ENCODE results near the gene SIN3A.
A peak's percentile ranks its signal among the peaks of the same experiment; 100 is the strongest.
"Not testable (repeated sequence)": the region's sequence is repeated elsewhere in the genome, so short reads cannot be mapped to it uniquely, and the experiment has no call there.

SIN3A gene

DNA sequence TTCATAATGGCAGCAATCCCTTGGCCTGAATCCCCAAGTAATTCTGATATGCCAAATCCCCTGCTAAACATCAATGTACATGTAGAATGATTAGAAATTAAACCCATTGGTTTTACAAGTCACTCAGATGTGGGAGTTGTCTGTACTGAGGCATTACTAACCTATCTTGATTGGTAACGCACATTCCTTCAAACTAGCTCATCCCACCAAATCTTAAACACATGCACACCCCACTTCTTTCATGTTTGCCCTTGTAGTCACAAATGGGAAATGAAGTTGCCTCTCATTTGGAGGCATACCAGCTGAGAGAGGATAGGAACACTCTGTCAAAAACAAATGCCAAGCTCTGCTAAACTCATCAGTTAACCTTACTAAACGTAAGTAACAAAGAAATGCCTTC lies 54.0 kb downstream of the SIN3A start:
- Histone ChIP-seq H3K4me3 (ENCODE audit: insufficient read depth in 1 of 2, low read depth in 1 of 2, low read length in 2 of 2) (no peak overlapping the region), H3K4me1 (ENCODE audit: control insufficient read depth, insufficient read depth, low read depth, low read length) (no peaks in the 10 kb centered on the region), H3K4me2 (ENCODE audit: low read length, poor library complexity, severe bottlenecking) (no peak overlapping the region), H2BK5ac (ENCODE audit: low read depth, low read length, poor library complexity, severe bottlenecking) (no peak overlapping the region), H3K9me3 (ENCODE audit: control insufficient read depth, low read length) (no peaks in the 10 kb centered on the region), H2AFZ (ENCODE audit: low read depth, low read length) (no peak overlapping the region), H2BK15ac (ENCODE audit: low read depth, poor library complexity, severe bottlenecking) (no peak overlapping the region), H3K14ac (ENCODE audit: low read length in 2 of 2) (no peak overlapping the region), H2AK5ac (ENCODE audit: low read length, severe bottlenecking) (no peak overlapping the region), H4K8ac (ENCODE audit: low read length) (no peak overlapping the region), H2BK12ac (ENCODE audit: low read length in 2 of 2) (no peak overlapping the region), H3K27me3 (ENCODE audit: control insufficient read depth in 1 of 2, insufficient read depth in 1 of 2, low read length in 2 of 2) (no peaks in the 10 kb centered on the region), H3K27ac (ENCODE audit: low read length, poor library complexity, severe bottlenecking) (no peak overlapping the region), H3K18ac (ENCODE audit: low read depth in 1 of 2, low read length in 2 of 2) (no peak overlapping the region), H3K9ac (ENCODE audit: low read length) (no peak overlapping the region), H3K4ac (ENCODE audit: low read depth in 1 of 2, low read length in 2 of 2) (no peak overlapping the region), H2BK120ac (ENCODE audit: low read depth, low read length) (no peak overlapping the region), H3K23ac (ENCODE audit: low read length in 2 of 2) (no peak overlapping the region), H3K79me1 (replicated peaks; ENCODE audit: low read length, poor library complexity, severe bottlenecking) (peaks cover 31% of the 10 kb centered on the region), H4K91ac (ENCODE audit: low read length) (no peak overlapping the region), H3K36me3 (ENCODE audit: control insufficient read depth in 1 of 2, insufficient read depth in 2 of 2, low read depth in 1 of 2, low read length in 2 of 2) (peaks cover 41 to 92% of the 10 kb centered on the region in 2 experiments)
- no peak for DNase-seq
- 100% methylated on average over 2 of the region's 2 CpGs for WGBS

DNA sequence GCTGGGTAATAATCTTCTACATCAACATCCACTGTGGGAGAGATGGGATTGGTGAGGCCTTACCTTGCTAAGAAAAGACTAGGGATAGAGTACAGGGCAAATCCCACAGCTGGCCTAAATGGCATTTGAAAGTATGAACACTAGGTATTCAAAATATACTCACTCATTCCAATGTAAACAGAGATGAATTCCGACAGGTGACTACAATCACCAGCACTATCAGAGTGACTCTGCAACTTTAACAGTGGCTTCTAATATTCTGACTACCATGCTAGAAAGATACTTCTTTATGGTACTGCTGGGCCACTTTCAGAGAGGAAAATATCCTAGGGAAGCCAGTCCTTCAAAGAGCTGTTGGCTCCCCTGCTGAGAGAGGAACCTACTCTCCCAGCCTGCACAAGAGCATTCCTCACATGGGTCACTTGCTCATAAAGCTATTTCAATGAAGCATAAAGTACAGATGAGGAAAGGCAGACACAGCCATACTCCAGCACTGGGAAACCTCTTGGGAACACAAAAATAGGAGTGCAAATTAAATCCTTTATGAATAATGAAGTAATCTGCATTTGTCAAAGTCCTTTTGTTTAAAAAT lies 61.6 kb downstream of the SIN3A start:
- Histone ChIP-seq H2BK120ac (ENCODE audit: low read depth, low read length) (no peak overlapping the region), H2AK5ac (ENCODE audit: low read length, severe bottlenecking) (no peak overlapping the region), H3K18ac (ENCODE audit: low read depth in 1 of 2, low read length in 2 of 2) (no peak overlapping the region), H3K4me3 (ENCODE audit: insufficient read depth in 1 of 2, low read depth in 1 of 2, low read length in 2 of 2) (no peak overlapping the region), H3K36me3 (ENCODE audit: control insufficient read depth in 1 of 2, insufficient read depth in 2 of 2, low read depth in 1 of 2, low read length in 2 of 2) (peaks cover 50 to 98% of the 10 kb centered on the region in 2 experiments), H2AFZ (ENCODE audit: low read depth, low read length) (no peak overlapping the region), H2BK5ac (ENCODE audit: low read depth, low read length, poor library complexity, severe bottlenecking) (no peak overlapping the region), H3K23ac (ENCODE audit: low read length in 2 of 2) (no peak overlapping the region), H4K8ac (ENCODE audit: low read length) (no peak overlapping the region), H4K91ac (ENCODE audit: low read length) (no peak overlapping the region), H3K27ac (ENCODE audit: low read length, poor library complexity, severe bottlenecking) (peak overlapping the region; percentile 53), H3K4me2 (ENCODE audit: low read length, poor library complexity, severe bottlenecking) (no peak overlapping the region), H3K14ac (ENCODE audit: low read length in 2 of 2) (no peak overlapping the region), H2BK12ac (ENCODE audit: low read length in 2 of 2) (no peak overlapping the region), H3K9ac (ENCODE audit: low read length) (no peak overlapping the region), H3K4me1 (ENCODE audit: control insufficient read depth, insufficient read depth, low read depth, low read length) (peaks cover 5% of the 10 kb centered on the region), H2BK15ac (ENCODE audit: low read depth, poor library complexity, severe bottlenecking) (no peak overlapping the region), H3K4ac (ENCODE audit: low read depth in 1 of 2, low read length in 2 of 2) (no peak overlapping the region), H3K27me3 (ENCODE audit: control insufficient read depth in 1 of 2, insufficient read depth in 1 of 2, low read length in 2 of 2) (no peaks in the 10 kb centered on the region), H3K79me1 (replicated peaks; ENCODE audit: low read length, poor library complexity, severe bottlenecking) (peaks cover 39% of the 10 kb centered on the region), H3K9me3 (ENCODE audit: control insufficient read depth, low read length) (no peaks in the 10 kb centered on the region)
- WGBS, result 80% methylated on average over 1 of the region's 1 CpG
- no peak for DNase-seq

DNA sequence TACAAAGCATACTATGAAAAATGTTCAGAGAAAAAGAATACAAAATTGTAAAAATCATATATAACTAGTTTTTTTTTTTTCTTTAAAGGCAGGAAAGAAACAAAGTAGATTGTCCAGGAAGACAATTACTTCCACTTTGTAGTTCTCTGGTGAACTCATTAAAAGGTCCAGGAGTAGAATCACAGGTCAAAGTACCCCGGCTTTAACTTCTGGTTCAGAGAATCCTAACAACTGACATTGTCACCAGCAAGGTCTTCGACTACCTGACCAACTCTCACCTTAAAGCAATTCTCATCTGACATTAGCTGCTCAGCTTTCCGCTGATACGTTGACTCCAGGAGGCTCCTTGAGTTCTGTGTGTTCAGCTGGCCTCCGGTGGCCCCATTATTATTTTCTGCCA lies 67.5 kb downstream of the SIN3A start:
- H3K18ac ChIP-seq (ENCODE audit: low read depth in 1 of 2, low read length in 2 of 2); H3K4me3 ChIP-seq (ENCODE audit: insufficient read depth in 1 of 2, low read depth in 1 of 2, low read length in 2 of 2); H3K4me2 ChIP-seq (ENCODE audit: low read length, poor library complexity, severe bottlenecking); H3K9me3 ChIP-seq (ENCODE audit: control insufficient read depth, low read length); H2BK15ac ChIP-seq (ENCODE audit: low read depth, poor library complexity, severe bottlenecking); H3K4me1 ChIP-seq (ENCODE audit: control insufficient read depth, insufficient read depth, low read depth, low read length); H2BK5ac ChIP-seq (ENCODE audit: low read depth, low read length, poor library complexity, severe bottlenecking); H3K14ac ChIP-seq (ENCODE audit: low read length in 2 of 2); H2BK120ac ChIP-seq (ENCODE audit: low read depth, low read length); H4K8ac ChIP-seq (ENCODE audit: low read length); H2BK12ac ChIP-seq (ENCODE audit: low read length in 2 of 2); H3K27me3 ChIP-seq (ENCODE audit: control insufficient read depth in 1 of 2, insufficient read depth in 1 of 2, low read length in 2 of 2); H3K23ac ChIP-seq (ENCODE audit: low read length in 2 of 2); H2AFZ ChIP-seq (ENCODE audit: low read depth, low read length); H2AK5ac ChIP-seq (ENCODE audit: low read length, severe bottlenecking); H3K4ac ChIP-seq (ENCODE audit: low read depth in 1 of 2, low read length in 2 of 2); H3K27ac ChIP-seq (ENCODE audit: low read length, poor library complexity, severe bottlenecking); H4K91ac ChIP-seq (ENCODE audit: low read length); DNase-seq; H3K9ac ChIP-seq (ENCODE audit: low read length): not testable (repeated sequence)
- WGBS, result 96% methylated on average over 5 of the region's 5 CpGs
- Histone ChIP-seq H3K36me3 (ENCODE audit: control insufficient read depth in 1 of 2, insufficient read depth in 2 of 2, low read depth in 1 of 2, low read length in 2 of 2) (peaks cover 48 to 93% of the 10 kb centered on the region in 2 experiments), H3K79me1 (replicated peaks; ENCODE audit: low read length, poor library complexity, severe bottlenecking) (peaks cover 23% of the 10 kb centered on the region)

DNA sequence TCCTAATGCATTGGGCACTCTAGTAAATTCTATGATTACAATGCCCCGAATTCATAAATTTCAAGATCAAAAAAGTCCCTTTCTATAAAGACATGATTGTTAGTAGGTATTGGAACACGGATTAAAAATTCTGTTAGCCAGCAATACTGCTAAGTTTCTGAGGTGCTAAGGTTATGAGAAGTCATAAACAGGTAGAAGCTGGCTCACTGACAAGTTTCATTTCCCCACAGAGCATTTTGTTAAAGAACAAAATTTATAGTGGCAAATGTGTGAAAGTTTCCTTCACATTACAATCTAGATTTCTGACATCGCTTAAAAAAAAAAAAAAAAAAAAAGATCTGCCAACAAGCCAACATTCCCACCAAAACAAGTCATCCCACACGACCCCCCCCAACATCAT lies 70.7 kb downstream of the SIN3A start:
- H3K4me3 ChIP-seq (ENCODE audit: insufficient read depth in 1 of 2, low read depth in 1 of 2, low read length in 2 of 2), result no peak overlapping the region
- no peaks in the 10 kb centered on the region for H3K27me3 ChIP-seq (ENCODE audit: control insufficient read depth in 1 of 2, insufficient read depth in 1 of 2, low read length in 2 of 2)
- H3K4me2 ChIP-seq (ENCODE audit: low read length, poor library complexity, severe bottlenecking), result no peak overlapping the region
- H4K91ac ChIP-seq (ENCODE audit: low read length), result no peak overlapping the region
- H3K79me1 ChIP-seq (replicated peaks; ENCODE audit: low read length, poor library complexity, severe bottlenecking), result peaks cover 5% of the 10 kb centered on the region
- no peaks in the 10 kb centered on the region for H3K9me3 ChIP-seq (ENCODE audit: control insufficient read depth, low read length)
- no peak overlapping the region for H3K9ac ChIP-seq (ENCODE audit: low read length)
- peaks cover 40 to 88% of the 10 kb centered on the region in 2 experiments for H3K36me3 ChIP-seq (ENCODE audit: control insufficient read depth in 1 of 2, insufficient read depth in 2 of 2, low read depth in 1 of 2, low read length in 2 of 2)
- H2AK5ac ChIP-seq (ENCODE audit: low read length, severe bottlenecking), result no peak overlapping the region
- no peak overlapping the region for H3K4ac ChIP-seq (ENCODE audit: low read depth in 1 of 2, low read length in 2 of 2)
- H3K27ac ChIP-seq (ENCODE audit: low read length, poor library complexity, severe bottlenecking), result no peak overlapping the region
- H2BK120ac ChIP-seq (ENCODE audit: low read depth, low read length), result no peak overlapping the region
- H2BK15ac ChIP-seq (ENCODE audit: low read depth, poor library complexity, severe bottlenecking), result no peak overlapping the region
- no peak overlapping the region for H2BK5ac ChIP-seq (ENCODE audit: low read depth, low read length, poor library complexity, severe bottlenecking)
- no peaks in the 10 kb centered on the region for H3K4me1 ChIP-seq (ENCODE audit: control insufficient read depth, insufficient read depth, low read depth, low read length)
- H3K18ac ChIP-seq (ENCODE audit: low read depth in 1 of 2, low read length in 2 of 2), result no peak overlapping the region
- H3K14ac ChIP-seq (ENCODE audit: low read length in 2 of 2), result no peak overlapping the region
- H2BK12ac ChIP-seq (ENCODE audit: low read length in 2 of 2), result no peak overlapping the region
- WGBS, result 89% methylated on average over 2 of the region's 4 CpGs
- H2AFZ ChIP-seq (ENCODE audit: low read depth, low read length), result no peak overlapping the region
- no peak overlapping the region for H3K23ac ChIP-seq (ENCODE audit: low read length in 2 of 2)
- H4K8ac ChIP-seq (ENCODE audit: low read length), result no peak overlapping the region
- no peak for DNase-seq
